AG10803 (cell line): ENCODE results near the gene TRMT61A.

Source experiments
- DNase-seq: peaks from one replicate; pipeline ENCODE4 v3.0.0; 2010; ENCODE audit warnings: low read depth
- H3K4me3 ChIP-seq: 2 replicates; pipeline ENCODE4 v1.5.1; 2011; ENCODE audit warnings: mild to moderate bottlenecking, low read length, control low read depth
- TF ChIP-seq, protein P1 (sequence below): conservative IDR thresholded peaks from 2 replicates; pipeline ENCODE4 v1.5.1; 2011; ENCODE audit warnings: mild to moderate bottlenecking, low read length, control low read depth, inconsistent platforms

Gene TRMT61A

DNA sequence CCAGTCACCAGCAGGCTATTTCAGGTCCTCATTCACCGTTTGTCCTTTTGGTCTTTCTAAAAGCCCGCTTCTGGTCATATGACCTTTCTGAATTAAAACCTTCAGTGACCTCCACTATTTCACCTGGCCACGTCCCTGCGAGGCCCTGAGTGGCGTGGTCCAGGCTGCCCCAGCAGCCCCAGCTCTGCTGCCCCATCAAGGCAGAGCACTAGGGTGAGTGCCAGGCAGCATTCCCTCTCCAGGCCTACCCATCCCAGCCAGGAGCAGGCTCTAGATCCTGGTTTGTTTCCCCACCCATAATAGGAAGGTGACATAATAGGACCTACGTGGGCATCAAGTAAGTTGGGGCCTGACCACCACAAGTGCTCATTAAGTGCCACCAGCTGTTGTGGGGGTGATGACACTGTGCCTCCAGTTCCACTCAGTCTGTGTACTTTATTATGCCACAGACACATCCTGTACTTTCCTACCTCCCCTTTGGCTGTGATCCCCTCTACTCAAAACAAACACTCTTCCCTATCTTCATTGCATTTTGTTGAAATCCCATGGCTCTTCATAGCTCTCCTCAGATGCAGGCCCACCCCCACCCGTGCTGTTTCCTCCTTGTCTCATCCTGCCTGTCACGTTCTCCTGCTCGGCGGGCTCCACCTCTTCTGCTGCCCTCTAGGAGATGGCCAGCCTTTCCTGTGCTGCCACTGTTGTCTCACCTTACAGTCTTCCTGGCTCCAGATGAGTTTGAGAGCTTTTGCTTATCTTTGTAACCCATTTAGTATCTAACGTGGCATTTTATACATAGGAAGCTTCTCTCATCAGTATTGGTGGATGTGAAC is 27.7 kb upstream of the TRMT61A start:
- no peak for DNase-seq
- no peak overlapping the region for H3K4me3 ChIP-seq
- TF ChIP-seq, protein P1, sequence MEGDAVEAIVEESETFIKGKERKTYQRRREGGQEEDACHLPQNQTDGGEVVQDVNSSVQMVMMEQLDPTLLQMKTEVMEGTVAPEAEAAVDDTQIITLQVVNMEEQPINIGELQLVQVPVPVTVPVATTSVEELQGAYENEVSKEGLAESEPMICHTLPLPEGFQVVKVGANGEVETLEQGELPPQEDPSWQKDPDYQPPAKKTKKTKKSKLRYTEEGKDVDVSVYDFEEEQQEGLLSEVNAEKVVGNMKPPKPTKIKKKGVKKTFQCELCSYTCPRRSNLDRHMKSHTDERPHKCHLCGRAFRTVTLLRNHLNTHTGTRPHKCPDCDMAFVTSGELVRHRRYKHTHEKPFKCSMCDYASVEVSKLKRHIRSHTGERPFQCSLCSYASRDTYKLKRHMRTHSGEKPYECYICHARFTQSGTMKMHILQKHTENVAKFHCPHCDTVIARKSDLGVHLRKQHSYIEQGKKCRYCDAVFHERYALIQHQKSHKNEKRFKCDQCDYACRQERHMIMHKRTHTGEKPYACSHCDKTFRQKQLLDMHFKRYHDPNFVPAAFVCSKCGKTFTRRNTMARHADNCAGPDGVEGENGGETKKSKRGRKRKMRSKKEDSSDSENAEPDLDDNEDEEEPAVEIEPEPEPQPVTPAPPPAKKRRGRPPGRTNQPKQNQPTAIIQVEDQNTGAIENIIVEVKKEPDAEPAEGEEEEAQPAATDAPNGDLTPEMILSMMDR = no peak

DNA sequence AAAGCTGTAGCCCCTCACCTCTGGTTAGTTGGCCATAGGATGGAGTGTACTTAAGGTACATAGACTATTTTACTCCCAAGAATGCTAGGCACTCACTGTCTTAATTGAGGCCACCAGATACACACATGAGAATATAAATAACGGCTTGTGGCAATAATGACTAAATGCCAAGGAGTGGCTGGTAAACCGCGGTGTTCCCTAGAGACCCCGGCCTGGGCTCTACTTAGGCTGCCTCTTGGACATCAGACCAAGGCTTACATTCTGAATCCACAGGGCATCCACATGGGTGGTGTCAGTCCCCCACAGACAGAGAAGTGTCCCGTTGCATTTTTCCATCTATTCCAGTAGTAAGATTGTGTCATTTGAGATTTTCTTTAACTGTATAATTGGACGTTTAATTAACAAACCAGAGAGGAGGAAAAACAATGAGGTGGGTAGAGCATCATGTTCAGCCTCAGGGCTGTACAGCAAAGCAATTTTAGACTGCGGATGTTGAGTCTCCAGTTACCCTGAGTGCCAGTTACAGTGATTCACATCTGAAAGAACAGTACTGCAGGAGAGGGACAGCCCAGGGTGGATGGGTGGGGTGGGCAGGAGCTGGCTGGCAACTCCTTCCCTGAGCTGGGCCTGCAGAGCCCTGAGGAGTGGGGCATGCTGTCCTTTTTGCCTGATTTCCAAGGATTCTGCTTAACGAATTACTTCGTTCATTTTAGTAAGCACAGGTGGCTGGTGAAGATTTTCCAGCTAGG is 26.9 kb upstream of the TRMT61A start:
- no peak overlapping the region for H3K4me3 ChIP-seq
- TF ChIP-seq, protein P1 = no peak
- no peak for DNase-seq

DNA sequence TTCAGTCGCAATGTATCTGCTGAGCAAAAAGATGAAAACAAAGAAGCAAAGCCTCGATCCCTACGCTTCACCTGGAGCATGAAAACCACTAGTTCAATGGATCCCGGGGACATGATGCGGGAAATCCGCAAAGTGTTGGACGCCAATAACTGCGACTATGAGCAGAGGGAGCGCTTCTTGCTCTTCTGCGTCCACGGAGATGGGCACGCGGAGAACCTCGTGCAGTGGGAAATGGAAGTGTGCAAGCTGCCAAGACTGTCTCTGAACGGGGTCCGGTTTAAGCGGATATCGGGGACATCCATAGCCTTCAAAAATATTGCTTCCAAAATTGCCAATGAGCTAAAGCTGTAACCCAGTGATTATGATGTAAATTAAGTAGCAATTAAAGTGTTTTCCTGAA is 26.1 kb upstream of the TRMT61A start:
- no peak overlapping the region for H3K4me3 ChIP-seq
- no peak for DNase-seq
- TF ChIP-seq, protein P1 = no peak

DNA sequence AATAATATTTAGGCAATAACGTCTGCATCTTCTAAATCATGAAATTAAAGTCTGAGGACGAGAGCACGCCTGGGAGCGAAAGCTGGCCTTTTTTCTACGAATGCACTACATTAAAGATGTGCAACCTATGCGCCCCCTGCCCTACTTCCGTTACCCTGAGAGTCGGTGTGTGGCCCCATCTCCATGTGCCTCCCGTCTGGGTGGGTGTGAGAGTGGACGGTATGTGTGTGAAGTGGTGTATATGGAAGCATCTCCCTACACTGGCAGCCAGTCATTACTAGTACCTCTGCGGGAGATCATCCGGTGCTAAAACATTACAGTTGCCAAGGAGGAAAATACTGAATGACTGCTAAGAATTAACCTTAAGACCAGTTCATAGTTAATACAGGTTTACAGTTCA is 25.7 kb upstream of the TRMT61A start:
- no peak for DNase-seq
- no peak overlapping the region for H3K4me3 ChIP-seq
- TF ChIP-seq, protein P1 = no peak

DNA sequence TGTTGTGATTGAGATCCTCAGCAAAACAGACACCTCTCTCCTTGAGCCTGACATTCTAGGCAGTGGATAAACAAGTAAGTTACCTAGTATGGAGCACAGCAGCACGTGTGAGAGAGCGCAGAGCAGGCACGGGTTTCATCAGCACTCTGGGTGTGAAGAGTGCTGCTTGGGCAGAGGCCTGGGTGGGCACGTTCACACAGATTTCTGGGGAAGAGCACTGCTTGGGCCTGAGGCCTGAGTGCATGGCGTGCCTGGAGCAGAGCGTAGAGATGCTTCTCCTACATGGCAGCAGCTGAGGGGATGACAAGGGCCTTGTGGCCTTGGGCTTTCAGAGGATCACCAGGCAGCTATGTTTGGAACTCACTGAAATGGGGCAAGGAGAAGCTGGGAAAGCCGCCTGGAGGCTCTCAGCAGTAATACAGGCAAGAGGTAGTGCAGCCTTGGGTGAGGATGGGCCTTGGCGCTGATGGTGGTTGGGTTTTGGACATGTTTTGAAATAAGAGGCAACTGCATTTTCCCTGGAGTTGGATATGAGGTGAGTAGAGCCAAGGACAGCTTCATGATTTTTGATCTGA is 23.9 kb upstream of the TRMT61A start:
- no peak for DNase-seq
- TF ChIP-seq, protein P1 = peak; percentile 14; the same call in 1 of the 2 replicates

DNA sequence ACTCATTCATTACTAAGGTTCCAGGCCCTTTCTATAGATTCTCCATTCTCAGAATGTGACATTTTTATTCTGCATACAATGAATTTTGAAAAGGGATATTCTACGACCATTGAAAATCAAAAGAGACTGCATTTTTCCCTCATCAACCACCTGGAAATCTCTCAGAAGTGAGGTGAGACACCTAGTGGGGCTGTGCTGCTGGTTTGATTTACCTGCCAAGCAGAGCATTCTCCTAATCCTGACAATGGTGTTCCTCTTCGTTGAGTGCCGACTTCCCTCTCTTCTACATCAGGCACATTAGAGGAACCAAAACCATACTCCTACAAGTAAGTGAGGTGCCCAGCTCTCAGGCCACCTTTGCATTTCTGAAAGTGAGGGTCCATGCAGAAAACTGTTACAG is 21.2 kb upstream of the TRMT61A start:
- DNase-seq = no peak
- TF ChIP-seq, protein P1 = no peak
- H3K4me3 ChIP-seq = no peak overlapping the region

More for the DNA sequence above, 23.9 kb upstream of the TRMT61A start:
- H3K4me3 ChIP-seq = no peak overlapping the region
